Mononuclear cell (primary cell): ENCODE results near the gene CCNL1. TPM values are rescaled to one million over a fixed set of nuclear protein-coding genes. Genes with fewer than 3 reads are reported as not detected.
"Not testable (repeated sequence)": the region's sequence is repeated elsewhere in the genome, so short reads cannot be mapped to it uniquely, and the experiment has no call there.

Experiments
- H3K27me3 ChIP-seq: 2 replicates; pipeline ENCODE4 v1.6.0; 2011; ENCODE audit warnings: low read length, control low read depth; ENCODE audit not compliant: insufficient read depth
- H3K4me1 ChIP-seq: 2 replicates; pipeline ENCODE4 v1.5.1; 2011; ENCODE audit warnings: mild to moderate bottlenecking, low read length, control low read depth; ENCODE audit not compliant: insufficient read depth
- H3K4me3 ChIP-seq: 2 replicates; pipeline ENCODE4 v1.5.1; 2011; ENCODE audit warnings: mild to moderate bottlenecking, low read length, moderate library complexity
- H3K9me3 ChIP-seq: 2 replicates; pipeline ENCODE4 v1.5.1; 2011; ENCODE audit warnings: low read depth, mild to moderate bottlenecking, control low read depth, low read length
- total RNA-seq: library from RNA; depleted of rRNA; stranded (reverse); fragments of >200 nt; gene quantifications from one replicate; pipeline ENCODE4 v1.2.3, GENCODE V29; 2012

The CCNL1 gene
- 1,619 TPM for total RNA-seq

DNA sequence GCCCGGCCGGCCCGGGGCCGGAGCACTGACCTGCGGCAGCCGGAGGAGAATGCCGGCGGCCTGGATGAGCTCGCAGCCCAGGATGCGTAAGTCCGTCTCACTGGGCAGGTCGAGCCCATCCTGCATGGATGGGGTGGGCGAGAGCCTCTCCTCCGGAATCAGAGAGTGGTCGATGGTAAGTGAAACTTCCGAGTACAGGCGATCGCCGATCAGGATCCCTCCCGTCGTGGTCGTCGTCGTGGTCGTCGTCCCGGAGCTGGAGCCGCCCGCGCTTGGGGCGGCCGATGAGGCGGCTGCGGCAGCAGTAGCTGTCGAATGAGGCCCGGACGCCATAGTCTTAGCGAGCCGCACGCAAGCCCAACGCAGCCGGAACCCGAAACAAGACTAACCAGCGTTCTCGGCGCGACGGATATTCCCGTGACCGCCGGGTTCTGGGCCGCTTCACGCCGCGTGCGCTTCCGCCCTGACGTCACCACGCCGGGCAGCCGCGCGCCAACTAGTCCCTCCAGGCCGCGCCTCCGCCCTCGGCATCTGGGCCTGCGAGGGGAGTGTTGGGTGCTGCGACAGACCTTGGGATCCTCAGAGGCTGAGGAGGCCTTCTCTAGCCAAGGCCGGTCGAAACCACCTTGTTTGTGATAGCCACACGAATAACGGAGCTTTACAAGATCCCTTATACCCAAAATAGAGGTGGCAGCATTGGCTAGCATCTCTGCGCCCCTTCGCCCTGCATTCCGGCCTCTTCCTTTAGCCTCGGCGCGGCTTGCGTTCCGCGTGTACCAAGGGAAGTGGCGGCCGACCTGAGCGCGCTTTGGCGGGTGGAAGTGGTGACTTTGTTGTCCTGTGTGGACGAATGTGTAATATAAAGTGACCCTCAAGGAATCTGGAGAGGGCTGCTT is at the start of gene CCNL1:
Gene CCNL1 (minus strand): TSS at position 386 of the 896 bp plus-strand sequence. CDS start 53 bp downstream, at position 333.
- peak within 1 kb of the TSS; percentile 94 for H3K4me3 ChIP-seq
- peaks cover 48% of the 10 kb centered on the region for H3K4me1 ChIP-seq
- no peaks in the 10 kb centered on the region for H3K9me3 ChIP-seq
- no peaks in the 10 kb centered on the region for H3K27me3 ChIP-seq

DNA sequence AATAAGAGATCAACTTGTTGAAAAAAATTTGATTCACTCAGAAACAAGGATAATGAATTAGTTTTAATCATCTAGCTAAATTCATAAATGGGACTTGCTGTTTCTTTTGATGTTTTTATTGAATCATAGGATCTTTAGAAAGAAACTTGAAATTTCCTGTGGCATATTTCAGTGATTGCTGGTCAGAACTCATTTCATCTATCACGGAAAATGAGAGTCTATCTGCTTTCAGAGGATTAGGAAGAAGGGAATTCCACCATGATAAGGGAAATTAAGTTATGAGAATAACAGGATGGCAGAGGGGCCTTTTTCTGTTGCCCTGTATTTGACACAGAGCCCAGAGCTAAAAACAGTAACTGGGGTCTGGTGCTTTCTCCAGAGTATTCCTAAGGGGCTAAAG is 44.9 kb upstream of the CCNL1 start:
- H3K27me3 ChIP-seq: no peaks in the 10 kb centered on the region
- no peaks in the 10 kb centered on the region for H3K9me3 ChIP-seq

GRCh38 chr3:157204431-157204830 is 44.5 kb upstream of the CCNL1 start:
- Histone ChIP-seq H3K4me1 (no peaks in the 10 kb centered on the region), H3K27me3 (no peaks in the 10 kb centered on the region), H3K9me3 (no peaks in the 10 kb centered on the region), H3K4me3 (no peak overlapping the region)

More for the DNA sequence above, 44.9 kb upstream of the CCNL1 start:
- H3K4me1 ChIP-seq: no peaks in the 10 kb centered on the region
- no peak overlapping the region for H3K4me3 ChIP-seq

DNA sequence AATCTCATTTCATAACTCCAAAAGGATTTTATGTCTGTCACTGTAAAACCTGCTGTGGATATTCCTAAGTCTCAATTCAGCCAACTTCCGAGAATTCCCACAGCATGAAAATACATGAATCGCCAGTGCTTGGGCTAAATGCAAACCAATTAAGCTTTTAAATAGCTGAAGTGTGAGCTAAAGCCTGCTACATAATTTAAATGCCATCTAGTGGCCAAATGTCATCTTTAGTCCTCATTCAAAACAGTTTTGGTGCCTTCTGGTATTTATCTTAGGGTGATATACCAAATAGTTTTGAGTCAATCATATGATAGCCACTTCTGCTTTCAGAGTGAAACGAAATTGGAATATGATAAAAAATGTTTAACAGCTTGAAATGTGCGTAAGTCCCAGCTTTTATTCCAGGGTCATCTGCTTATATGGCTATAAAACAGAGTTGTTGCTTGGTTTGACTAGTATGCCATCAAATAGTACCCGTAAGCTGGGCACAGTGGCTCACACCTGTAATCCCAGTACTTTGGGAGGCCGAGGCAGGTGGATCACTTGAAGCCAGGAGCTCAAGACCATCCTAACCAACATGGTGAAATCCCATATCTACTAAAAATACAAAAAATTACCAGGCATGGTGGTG is 41.8 kb upstream of the CCNL1 start:
- Histone ChIP-seq H3K27me3 (no peaks in the 10 kb centered on the region), H3K9me3 (no peaks in the 10 kb centered on the region), H3K4me1 (no peaks in the 10 kb centered on the region), H3K4me3 (no peak overlapping the region)

- H3K27me3 ChIP-seq: no peaks in the 10 kb centered on the region
- H3K9me3 ChIP-seq: peaks cover 6% of the 10 kb centered on the region
- H3K4me1 ChIP-seq: no peaks in the 10 kb centered on the region
- H3K4me3 ChIP-seq: no peak overlapping the region
These were observed 39.9 kb upstream of the CCNL1 start for GRCh38 chr3:157199841-157200240.

GRCh38 chr3:157195965-157196364 is 36.0 kb upstream of the CCNL1 start:
- peaks cover 13% of the 10 kb centered on the region for H3K9me3 ChIP-seq
- no peaks in the 10 kb centered on the region for H3K27me3 ChIP-seq
- no peaks in the 10 kb centered on the region for H3K4me1 ChIP-seq
- no peak overlapping the region for H3K4me3 ChIP-seq

- H3K27me3 ChIP-seq, H3K4me3 ChIP-seq, H3K4me1 ChIP-seq: not testable (repeated sequence)
- peaks cover 52% of the 10 kb centered on the region for H3K9me3 ChIP-seq
These were observed 31.2 kb upstream of the CCNL1 start for GRCh38 chr3:157191149-157191548.

GRCh38 chr3:157190380-157190872 is 30.5 kb upstream of the CCNL1 start:
- peaks cover 46% of the 10 kb centered on the region for H3K9me3 ChIP-seq
- H3K27me3 ChIP-seq: no peaks in the 10 kb centered on the region
- no peak overlapping the region for H3K4me3 ChIP-seq
- no peaks in the 10 kb centered on the region for H3K4me1 ChIP-seq

DNA sequence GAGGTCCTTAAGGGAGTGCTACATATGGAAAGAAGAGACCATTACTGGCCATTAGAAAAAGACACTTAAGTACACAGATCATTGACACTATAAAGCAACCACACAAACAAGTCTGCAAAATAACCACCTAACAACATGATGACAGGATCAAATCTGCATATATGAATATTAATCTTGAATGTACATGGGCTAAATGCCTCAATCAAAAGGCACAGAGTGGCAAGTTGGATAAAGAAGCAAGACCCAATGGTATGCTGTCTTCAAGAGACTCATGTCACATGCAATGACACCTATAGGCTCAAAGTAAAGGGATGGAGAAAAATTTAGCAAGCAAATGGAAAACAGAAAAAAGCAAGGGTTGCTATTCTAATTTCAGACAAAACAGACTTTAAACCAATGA is 28.4 kb upstream of the CCNL1 start:
- H3K4me3 ChIP-seq: no peak overlapping the region
- no peaks in the 10 kb centered on the region for H3K27me3 ChIP-seq
- no peaks in the 10 kb centered on the region for H3K4me1 ChIP-seq
- peaks cover 39% of the 10 kb centered on the region for H3K9me3 ChIP-seq

- Histone ChIP-seq H3K27me3 (no peaks in the 10 kb centered on the region), H3K4me1 (no peaks in the 10 kb centered on the region), H3K9me3 (peaks cover 10% of the 10 kb centered on the region), H3K4me3 (no peak overlapping the region)
These were observed 22.9 kb upstream of the CCNL1 start for GRCh38 chr3:157182879-157183278.

GRCh38 chr3:157180262-157180661 is 20.3 kb upstream of the CCNL1 start:
- no peaks in the 10 kb centered on the region for H3K9me3 ChIP-seq
- peaks cover 12% of the 10 kb centered on the region for H3K4me1 ChIP-seq
- no peaks in the 10 kb centered on the region for H3K27me3 ChIP-seq
- H3K4me3 ChIP-seq: no peak overlapping the region

GRCh38 chr3:157179365-157179803 is 19.4 kb upstream of the CCNL1 start:
- H3K27me3 ChIP-seq: no peaks in the 10 kb centered on the region
- no peak overlapping the region for H3K4me3 ChIP-seq
- H3K9me3 ChIP-seq: no peaks in the 10 kb centered on the region
- H3K4me1 ChIP-seq: peaks cover 15% of the 10 kb centered on the region

GRCh38 chr3:157178503-157179364 is 18.8 kb upstream of the CCNL1 start:
- H3K4me3 ChIP-seq, H3K27me3 ChIP-seq, H3K9me3 ChIP-seq: not testable (repeated sequence)
- peaks cover 21% of the 10 kb centered on the region for H3K4me1 ChIP-seq

- H3K27me3 ChIP-seq, H3K9me3 ChIP-seq, H3K4me3 ChIP-seq: not testable (repeated sequence)
- peaks cover 22% of the 10 kb centered on the region for H3K4me1 ChIP-seq
These were observed 18.0 kb upstream of the CCNL1 start for GRCh38 chr3:157177801-157178453.
